CD8-positive, alpha-beta memory T cell (primary cell): ENCODE data around the gene DHFR2. TPM values are rescaled to one million over a fixed set of nuclear protein-coding genes. Genes with fewer than 3 reads are reported as not detected.
"Not testable (repeated sequence)": the region's sequence is repeated elsewhere in the genome, so short reads cannot be mapped to it uniquely, and the experiment has no call there.

Experiments
- CTCF ChIA-PET: fragments of 350-600 bp; sonication (Branson Sonifier 250); formaldehyde crosslinking; loops from one replicate; lab custom pipeline; 2021; ENCODE audit warnings: antibody characterized with exemption; lab: Charles Lee
- POLR2A ChIA-PET: fragments of 350-600 bp; sonication (Branson Sonifier 250); formaldehyde crosslinking; loops from one replicate; lab custom pipeline; 2021; ENCODE audit warnings: antibody characterized with exemption; lab: Charles Lee
- DNase-seq, 5 donors: peaks; one replicate each; pipeline versions ENCODE4 v3.0.0 to v3.0.0-alpha.2; 2020 to 2022; ENCODE audit warnings: mixed read lengths in 1 of 5
- H3K27ac ChIP-seq: one replicate; pipeline ENCODE4 v1.7.0; 2013; ENCODE audit warnings: low read depth, mild to moderate bottlenecking, low read length, moderate library complexity
- H3K27me3 ChIP-seq: 2 replicates; pipeline ENCODE4 v1.7.0; 2013; ENCODE audit warnings: low read length, mild to moderate bottlenecking; ENCODE audit not compliant: insufficient read depth, poor library complexity, severe bottlenecking
- H3K36me3 ChIP-seq: 2 replicates; pipeline ENCODE4 v1.7.0; 2013; ENCODE audit warnings: mild to moderate bottlenecking, low read length, moderate library complexity; ENCODE audit not compliant: insufficient read depth
- H3K4me1 ChIP-seq: 2 replicates; pipeline ENCODE4 v1.7.0; 2013; ENCODE audit warnings: mild to moderate bottlenecking, low read length, moderate library complexity; ENCODE audit not compliant: insufficient read depth
- H3K4me3 ChIP-seq: 2 replicates; pipeline ENCODE4 v1.7.0; 2013; ENCODE audit warnings: mild to moderate bottlenecking, low read length
- H3K9me3 ChIP-seq: 2 replicates; pipeline ENCODE4 v1.7.0; 2013; ENCODE audit warnings: mild to moderate bottlenecking, low read length
- H3K27ac Mint-ChIP-seq, 8 donors: one replicate each; pipeline ENCODE4 v1.8.0; 2020 to 2021; ENCODE audit warnings: mixed read lengths in 8 of 8, mild to moderate bottlenecking in 6 of 8, inconsistent platforms in 3 of 8, moderate library complexity in 3 of 8
- H3K27me3 Mint-ChIP-seq, 2 donors: one replicate each; pipeline ENCODE4 v1.8.0; 2020 to 2021; ENCODE audit warnings: mixed read lengths in 2 of 2, mild to moderate bottlenecking in 1 of 2, moderate library complexity in 1 of 2
- H3K36me3 Mint-ChIP-seq, 3 donors: one replicate each; pipeline ENCODE4 v1.8.0; 2020 to 2021; ENCODE audit warnings: mixed read lengths in 3 of 3, inconsistent platforms in 1 of 3, mild to moderate bottlenecking in 1 of 3
- H3K4me1 Mint-ChIP-seq, 3 donors: one replicate each; pipeline ENCODE4 v1.8.0; 2020 to 2021; ENCODE audit warnings: mixed read lengths in 3 of 3, inconsistent platforms in 1 of 3, mild to moderate bottlenecking in 1 of 3
- H3K4me3 Mint-ChIP-seq, 7 donors: one replicate each; pipeline ENCODE4 v1.8.0; 2020 to 2021; ENCODE audit warnings: mixed read lengths in 7 of 7, mild to moderate bottlenecking in 6 of 7, moderate library complexity in 4 of 7, inconsistent platforms in 2 of 7
- H3K9me3 Mint-ChIP-seq, 5 donors: one replicate each; pipeline ENCODE4 v1.8.0; 2020 to 2022; ENCODE audit warnings: mixed read lengths in 5 of 5, mild to moderate bottlenecking in 3 of 5, moderate library complexity in 2 of 5, inconsistent platforms in 1 of 5
- polyA plus RNA-seq: library from polyadenylated mRNA; unstranded; fragments of 300-500 nt; fragmentation: Illumina TruSeq; gene quantifications from one replicate; pipeline ENCODE4 v1.2.3, GENCODE V29; 2021
- total RNA-seq, 2 experiments: library from RNA; stranded (reverse); gene quantifications; one replicate each; pipeline ENCODE4 v1.2.3, GENCODE V29; 2021

Gene DHFR2
- total RNA-seq: 1 to 10 TPM; 6.9 to 7.9 TPM
- polyA plus RNA-seq: 5.9 TPM

GRCh38 chr3:94062513-94063404 lies at the start of gene DHFR2, which contains the start of gene NSUN3:
Gene DHFR2 (minus strand): TSS chr3:94062916. CDS start chr3:94061511, 1,405 bp downstream.
Gene NSUN3 (plus strand): TSS chr3:94063061. CDS start chr3:94063127, 66 bp downstream.
- H3K36me3 Mint-ChIP-seq: peaks cover under 1 to 55% (median 5%) of the 10 kb centered on the region in 3 donors
- H3K4me3 ChIP-seq: peak within 1 kb of the TSS; percentile 84
- no peaks in the 10 kb centered on the region for H3K9me3 ChIP-seq
- H3K27ac Mint-ChIP-seq: peak within 1 kb of the TSS; percentile 93 to 100 (median 100)
- POLR2A ChIA-PET: interaction anchor here (2.3 to 2.4 kb wide), 2 partner anchors 18 to 83 kb away, joined by 8 to 9 read pairs; partner anchors contain the start of gene ARL13B
- peaks cover 28% of the 10 kb centered on the region for H3K4me1 ChIP-seq
- no peaks in the 10 kb centered on the region for H3K9me3 Mint-ChIP-seq
- no peaks in the 10 kb centered on the region for H3K27me3 ChIP-seq
- peaks cover 51 to 72% (median 55%) of the 10 kb centered on the region in 3 donors for H3K4me1 Mint-ChIP-seq
- peak; percentile 72 to 94 (median 91) for DNase-seq
- peak within 1 kb of the TSS; percentile 95 for H3K27ac ChIP-seq
- CTCF ChIA-PET: interaction anchor here (0.8 to 2.6 kb wide), 5 partner anchors 13 to 83 kb away, joined by 3 to 9 read pairs (median 4); partner anchors contain the start of gene ARL13B
- no peaks in the 10 kb centered on the region for H3K27me3 Mint-ChIP-seq
- peaks cover 11% of the 10 kb centered on the region for H3K36me3 ChIP-seq
- H3K4me3 Mint-ChIP-seq: peak within 1 kb of the TSS; percentile 93 to 100 (median 99)

GRCh38 chr3:94110854-94111253 lies 48.1 kb upstream of the DHFR2 start:
- ChIA-PET CTCF (no interaction called here), POLR2A (no interaction called here)
- Mint-ChIP-seq H3K27ac (no peak overlapping the region), H3K27me3 (no peaks in the 10 kb centered on the region), H3K4me3 (no peak overlapping the region), H3K4me1 (peaks cover 0 to 3% (median 0%) of the 10 kb centered on the region in 3 donors), H3K36me3 (peaks cover 8 to 67% (median 13%) of the 10 kb centered on the region in 3 donors), H3K9me3 (no peaks in the 10 kb centered on the region)
- no peaks in the 10 kb centered on the region for H3K4me1 ChIP-seq
- H3K36me3 ChIP-seq: peaks cover 5% of the 10 kb centered on the region
- H3K27ac ChIP-seq: no peak overlapping the region
- no peaks in the 10 kb centered on the region for H3K27me3 ChIP-seq
- no peaks in the 10 kb centered on the region for H3K9me3 ChIP-seq
- H3K4me3 ChIP-seq: no peak overlapping the region
- DNase-seq: no peak

- H3K9me3 ChIP-seq, H3K36me3 ChIP-seq, H3K9me3 Mint-ChIP-seq, DNase-seq, CTCF ChIA-PET, H3K27me3 Mint-ChIP-seq, H3K4me3 Mint-ChIP-seq, H3K27ac Mint-ChIP-seq, H3K4me3 ChIP-seq, H3K27ac ChIP-seq, H3K4me1 Mint-ChIP-seq, POLR2A ChIA-PET, H3K4me1 ChIP-seq, H3K27me3 ChIP-seq: not testable (repeated sequence)
- H3K36me3 Mint-ChIP-seq: peaks cover 8 to 74% (median 13%) of the 10 kb centered on the region in 3 donors
Measured at GRCh38 chr3:94110232-94110631, 47.5 kb upstream of the DHFR2 start.

- CTCF ChIA-PET: no interaction called here
- Mint-ChIP-seq H3K36me3 (peaks cover 0 to 68% (median 5%) of the 10 kb centered on the region in 3 donors), H3K4me1 (no peaks in the 10 kb centered on the region), H3K27ac (peak overlapping the region in 2 of 8 donors; percentile 42 to 49), H3K27me3 (no peaks in the 10 kb centered on the region), H3K4me3 (no peak overlapping the region), H3K9me3 (no peaks in the 10 kb centered on the region)
- H3K36me3 ChIP-seq: peaks cover 16% of the 10 kb centered on the region
- no peak for DNase-seq
- no peaks in the 10 kb centered on the region for H3K27me3 ChIP-seq
- H3K9me3 ChIP-seq: no peaks in the 10 kb centered on the region
- H3K27ac ChIP-seq: no peak overlapping the region
- POLR2A ChIA-PET: no interaction called here
- no peak overlapping the region for H3K4me3 ChIP-seq
- H3K4me1 ChIP-seq: no peaks in the 10 kb centered on the region
Measured at GRCh38 chr3:94106268-94106667, 43.6 kb upstream of the DHFR2 start.

GRCh38 chr3:94101860-94102259 lies 39.1 kb upstream of the DHFR2 start:
- H3K4me1 Mint-ChIP-seq: peaks cover 0 to 4% (median 0%) of the 10 kb centered on the region in 3 donors
- H3K4me1 ChIP-seq: no peaks in the 10 kb centered on the region
- DNase-seq: no peak
- H3K9me3 Mint-ChIP-seq: no peaks in the 10 kb centered on the region
- H3K4me3 Mint-ChIP-seq: no peak overlapping the region
- H3K36me3 ChIP-seq: peaks cover 30% of the 10 kb centered on the region
- ChIA-PET CTCF (interaction anchor here (1.2 to 1.4 kb wide), 2 partner anchors 24 to 39 kb away, joined by 3 to 4 read pairs; no protein-coding TSS in a partner anchor), POLR2A (no interaction called here)
- H3K27me3 Mint-ChIP-seq: no peaks in the 10 kb centered on the region
- no peak overlapping the region for H3K27ac ChIP-seq
- H3K9me3 ChIP-seq: no peaks in the 10 kb centered on the region
- H3K4me3 ChIP-seq: no peak overlapping the region
- no peak overlapping the region for H3K27ac Mint-ChIP-seq
- H3K36me3 Mint-ChIP-seq: peaks cover 8 to 71% (median 16%) of the 10 kb centered on the region in 3 donors
- no peaks in the 10 kb centered on the region for H3K27me3 ChIP-seq

GRCh38 chr3:94099311-94099710 lies 36.6 kb upstream of the DHFR2 start:
- H3K27me3 Mint-ChIP-seq: no peaks in the 10 kb centered on the region
- no peak overlapping the region for H3K4me3 Mint-ChIP-seq
- POLR2A ChIA-PET: no interaction called here
- no peaks in the 10 kb centered on the region for H3K9me3 Mint-ChIP-seq
- H3K4me1 Mint-ChIP-seq: peaks cover 0 to 4% (median 0%) of the 10 kb centered on the region in 3 donors
- peaks cover 40% of the 10 kb centered on the region for H3K36me3 ChIP-seq
- DNase-seq: no peak
- no peak overlapping the region for H3K4me3 ChIP-seq
- peak overlapping the region in 2 of 8 donors; percentile 34 to 59 for H3K27ac Mint-ChIP-seq
- no peaks in the 10 kb centered on the region for H3K9me3 ChIP-seq
- peaks cover 8 to 74% (median 24%) of the 10 kb centered on the region in 3 donors for H3K36me3 Mint-ChIP-seq
- H3K27me3 ChIP-seq: no peaks in the 10 kb centered on the region
- CTCF ChIA-PET: no interaction called here
- no peak overlapping the region for H3K27ac ChIP-seq
- H3K4me1 ChIP-seq: no peaks in the 10 kb centered on the region

GRCh38 chr3:94098452-94098851 lies 35.7 kb upstream of the DHFR2 start:
- H3K36me3 Mint-ChIP-seq: peaks cover 8 to 75% (median 28%) of the 10 kb centered on the region in 3 donors
- peaks cover 0 to 4% (median 0%) of the 10 kb centered on the region in 3 donors for H3K4me1 Mint-ChIP-seq
- H3K9me3 Mint-ChIP-seq: no peaks in the 10 kb centered on the region
- H3K27me3 ChIP-seq: no peaks in the 10 kb centered on the region
- no peaks in the 10 kb centered on the region for H3K27me3 Mint-ChIP-seq
- H3K9me3 ChIP-seq: no peaks in the 10 kb centered on the region
- H3K4me3 ChIP-seq: no peak overlapping the region
- no peak overlapping the region for H3K4me3 Mint-ChIP-seq
- no peak for DNase-seq
- peaks cover 35% of the 10 kb centered on the region for H3K36me3 ChIP-seq
- POLR2A ChIA-PET: no interaction called here
- CTCF ChIA-PET: no interaction called here
- no peaks in the 10 kb centered on the region for H3K4me1 ChIP-seq
- no peak overlapping the region for H3K27ac ChIP-seq
- peak overlapping the region in 2 of 8 donors; percentile 1 to 55 for H3K27ac Mint-ChIP-seq

GRCh38 chr3:94095111-94095510 lies 32.4 kb upstream of the DHFR2 start:
- CTCF ChIA-PET: interaction anchor here (1.6 kb wide), 1 partner anchor 32 kb away, joined by 3 read pairs; the partner anchor contains the start of genes DHFR2 and NSUN3
- POLR2A ChIA-PET: no interaction called here
- peaks cover 0 to 4% (median 0%) of the 10 kb centered on the region in 3 donors for H3K4me1 Mint-ChIP-seq

More at GRCh38 chr3:94095111-94095510, 32.4 kb upstream of the DHFR2 start:
- Mint-ChIP-seq H3K36me3 (peaks cover 8 to 81% (median 42%) of the 10 kb centered on the region in 3 donors), H3K9me3 (no peaks in the 10 kb centered on the region), H3K27me3 (no peaks in the 10 kb centered on the region), H3K4me3 (no peak overlapping the region), H3K27ac (peak overlapping the region in 2 of 8 donors; percentile 17 to 27)
- Histone ChIP-seq H3K27ac (no peak overlapping the region), H3K9me3 (no peaks in the 10 kb centered on the region), H3K4me3 (no peak overlapping the region), H3K27me3 (no peaks in the 10 kb centered on the region), H3K4me1 (no peaks in the 10 kb centered on the region), H3K36me3 (peaks cover 35% of the 10 kb centered on the region)
- DNase-seq: no peak
